GM12891 (cell line): ENCODE measurements around the gene BRD2.

Experiments
- DNase-seq: peaks from one replicate; pipeline ENCODE4 v3.0.0; 2011; ENCODE audit warnings: low spot score; ENCODE audit not compliant: insufficient read length
- FAIRE-seq: peaks from 2 replicates; lab custom pipeline; 2011; peaks lifted over from hg19 to GRCh38; lab: Jason Lieb, UNC
- PAX5 ChIP-seq: IDR thresholded peaks from 2 replicates; pipeline ENCODE4 v1.6.1; 2011; ENCODE audit warnings: low read length, moderate library complexity, mild to moderate bottlenecking; ENCODE audit not compliant: insufficient read depth, severe bottlenecking
- POLR2A ChIP-seq: IDR thresholded peaks from 2 replicates; pipeline ENCODE4 v1.6.1; 2011; ENCODE audit warnings: low read depth, low read length, control low read depth
- POLR2AphosphoS5 ChIP-seq: IDR thresholded peaks from 2 replicates; pipeline ENCODE4 v1.6.1; 2011; ENCODE audit warnings: low read depth, low read length, control low read depth
- POU2F2 ChIP-seq: IDR thresholded peaks from 2 replicates; pipeline ENCODE4 v1.6.1; 2011; ENCODE audit warnings: low read depth, mild to moderate bottlenecking, control low read depth, low read length, moderate library complexity
- SPI1 ChIP-seq: IDR thresholded peaks from 2 replicates; pipeline ENCODE4 v1.6.1; 2011; ENCODE audit warnings: low read depth, low read length, control low read depth
- TAF1 ChIP-seq: IDR thresholded peaks from 2 replicates; pipeline ENCODE4 v1.6.1; 2011; ENCODE audit warnings: low read depth, low read length, control low read depth

Gene BRD2

GRCh38 chr6:32971242-32971580 lies 2.8 kb downstream of the BRD2 start:
- FAIRE-seq: no peak
- DNase-seq: no peak
- TF ChIP-seq POLR2AphosphoS5 (peak; percentile 35; the same call in 1 of the 2 replicates), POLR2A (peak; percentile 80; the same call in 1 of the 2 replicates), POU2F2 (no peak)

DNA sequence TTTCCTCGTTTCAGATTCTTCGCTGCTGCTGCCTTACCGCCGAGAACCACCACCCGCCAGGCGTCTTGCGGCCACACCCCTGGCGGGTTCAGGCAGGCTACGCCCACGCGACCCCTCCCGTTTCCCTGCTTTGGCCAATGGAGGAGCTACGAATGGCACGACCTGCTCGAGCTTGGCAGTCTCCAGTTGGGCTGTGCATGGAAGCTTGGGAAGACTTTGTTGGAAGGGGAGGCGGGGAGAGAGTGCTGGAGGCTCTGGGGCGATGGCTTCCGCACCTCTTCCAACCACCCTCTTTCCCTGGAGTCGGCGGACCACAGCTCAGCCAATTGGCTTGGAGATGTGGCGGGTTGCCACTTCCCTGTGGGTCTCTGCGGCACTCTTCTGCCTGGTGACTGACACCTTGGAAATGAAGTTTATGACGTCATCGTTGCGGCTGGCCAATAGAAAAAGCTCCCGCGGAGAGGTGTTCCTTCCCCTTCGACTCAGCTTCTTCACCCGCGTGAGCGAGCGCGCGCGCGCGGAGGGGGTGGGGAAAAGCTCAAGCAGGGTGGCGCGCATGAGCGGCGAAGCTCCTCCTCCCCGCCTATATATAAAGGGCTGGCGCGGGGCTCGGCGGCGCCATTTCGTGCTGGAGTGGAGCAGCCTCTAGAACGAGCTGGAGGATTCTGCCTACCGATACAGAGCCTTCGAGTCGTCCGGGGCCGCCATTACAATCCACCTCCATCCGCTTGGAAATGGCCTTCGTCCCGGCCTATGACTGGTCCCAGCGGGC lies 3.4 kb downstream of the BRD2 start:
- peak; percentile 70 for DNase-seq
- TF ChIP-seq PAX5 (peak; percentile 55), SPI1 (peak; percentile 66), TAF1 (peak; percentile 99), POU2F2 (peak; percentile 98), POLR2AphosphoS5 (peak; percentile 99), POLR2A (peak; percentile 99)
- FAIRE-seq: peak; percentile 92

DNA sequence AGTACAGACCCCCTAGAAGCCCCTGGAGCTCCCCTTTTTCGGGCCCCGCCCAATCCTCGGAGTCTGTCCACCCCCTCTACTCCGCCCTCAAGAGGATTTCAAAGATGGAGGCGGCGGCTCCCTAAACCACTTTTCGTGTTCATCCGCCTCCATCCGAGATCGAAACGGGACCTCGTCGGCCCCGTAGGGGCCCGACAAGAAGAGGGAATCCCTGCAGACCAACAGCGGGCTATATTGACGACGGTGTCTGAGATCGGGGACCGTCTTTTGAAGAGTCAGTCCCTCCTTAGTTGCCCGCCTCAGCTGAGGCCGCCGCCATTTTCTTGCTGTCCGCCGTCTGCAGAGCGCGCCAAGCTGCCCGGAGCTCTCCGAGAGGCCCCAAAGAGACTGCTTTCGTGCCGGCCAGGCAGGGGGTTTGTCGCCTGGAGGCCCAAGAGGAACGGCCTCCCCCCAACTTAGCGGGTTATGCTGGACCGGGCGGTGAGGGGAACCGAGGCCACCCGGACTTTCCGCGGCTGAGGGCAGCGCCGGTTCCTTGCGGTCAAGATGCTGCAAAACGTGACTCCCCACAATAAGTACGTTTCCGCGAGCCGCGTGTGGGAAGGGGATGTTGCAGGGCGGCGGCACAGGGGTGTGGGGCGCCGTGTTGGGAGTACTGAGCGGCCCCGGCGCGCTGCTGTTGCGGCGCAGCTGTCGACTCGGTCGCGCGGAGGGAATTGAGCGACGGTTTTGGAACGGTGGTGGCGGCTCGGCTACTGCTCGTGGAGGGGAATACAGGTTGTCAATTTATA lies 4.2 kb downstream of the BRD2 start:
- no peak for FAIRE-seq
- no peak for DNase-seq
- peak; percentile 70; the same call in 1 of the 2 replicates for TF ChIP-seq POLR2A
- peak; percentile 79 for TF ChIP-seq POLR2AphosphoS5
- no peak for TF ChIP-seq SPI1
- TF ChIP-seq TAF1: no peak; the same call in 1 of the 2 replicates
- TF ChIP-seq PAX5: peak; percentile 0
- TF ChIP-seq POU2F2: peak; percentile 21; the same call in 1 of the 2 replicates

- DNase-seq: no peak
- no peak for FAIRE-seq
- 0 out of 2 replicates have a peak, but pooled peaks have one; percentile 0 for TF ChIP-seq TAF1
- no peak for TF ChIP-seq POU2F2
- 0 out of 2 replicates have a peak, but pooled peaks have one; percentile 22 for TF ChIP-seq POLR2AphosphoS5
- no peak for TF ChIP-seq SPI1
- no peak for TF ChIP-seq PAX5
- TF ChIP-seq POLR2A: no peak; the same call in 1 of the 2 replicates
Measured at GRCh38 chr6:32973144-32974015, 5.0 kb downstream of the BRD2 start.

GRCh38 chr6:32974016-32974333 lies 5.6 kb downstream of the BRD2 start:
- TF ChIP-seq POLR2AphosphoS5 (no peak), POU2F2 (no peak), TAF1 (no peak), POLR2A (no peak; the same call in 1 of the 2 replicates), SPI1 (no peak), PAX5 (no peak)
- DNase-seq (peak; percentile 33), FAIRE-seq (no peak)

DNA sequence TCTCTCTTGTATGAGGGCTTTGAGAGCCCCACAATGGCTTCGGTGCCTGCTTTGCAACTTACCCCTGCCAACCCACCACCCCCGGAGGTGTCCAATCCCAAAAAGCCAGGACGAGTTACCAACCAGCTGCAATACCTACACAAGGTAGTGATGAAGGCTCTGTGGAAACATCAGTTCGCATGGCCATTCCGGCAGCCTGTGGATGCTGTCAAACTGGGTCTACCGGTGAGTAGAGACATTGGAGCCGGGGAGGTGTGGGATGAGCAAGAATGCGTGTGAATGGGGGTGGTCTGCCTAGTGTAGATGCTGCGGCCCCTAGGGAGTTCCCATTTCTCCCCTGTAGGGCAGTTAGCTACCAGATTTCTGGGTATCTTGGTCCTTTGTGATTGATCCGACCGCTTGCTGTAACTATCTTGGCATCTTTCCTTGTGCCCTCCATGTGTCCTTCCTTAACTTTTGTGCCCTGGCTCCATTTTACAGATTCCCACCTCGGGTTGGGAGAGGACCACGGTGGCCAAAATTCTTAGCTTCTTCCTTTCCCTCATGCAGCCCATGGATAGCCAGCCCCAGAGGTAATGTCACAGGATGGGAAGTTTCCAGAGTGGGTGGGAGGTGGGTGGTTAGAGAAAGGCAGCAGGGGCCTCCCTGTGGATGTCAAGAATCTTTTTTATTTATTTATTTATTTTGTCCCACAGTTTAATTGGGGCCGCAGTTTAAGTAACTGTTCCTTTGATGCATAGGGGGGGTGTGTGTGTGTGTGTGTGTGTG lies 6.3 kb downstream of the BRD2 start:
- DNase-seq (no peak), FAIRE-seq (no peak)
- TF ChIP-seq POLR2AphosphoS5 (peak; percentile 52; the same call in 1 of the 2 replicates), SPI1 (no peak), POLR2A (0 out of 2 replicates have a peak, but pooled peaks have one; percentile 28)

DNA sequence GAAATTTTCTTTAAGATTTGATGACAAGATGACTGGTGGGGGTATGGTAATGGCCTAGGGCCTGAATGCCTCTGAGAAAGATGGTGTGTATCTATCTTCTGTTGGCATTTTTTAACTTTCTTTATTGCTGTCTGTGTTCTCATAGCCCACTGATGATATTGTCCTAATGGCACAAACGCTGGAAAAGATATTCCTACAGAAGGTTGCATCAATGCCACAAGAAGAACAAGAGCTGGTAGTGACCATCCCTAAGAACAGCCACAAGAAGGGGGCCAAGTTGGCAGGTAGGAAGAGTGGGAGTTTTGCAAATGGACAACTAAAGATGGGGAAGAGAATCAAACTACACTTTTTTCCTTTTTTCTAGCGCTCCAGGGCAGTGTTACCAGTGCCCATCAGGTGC lies 7.5 kb downstream of the BRD2 start:
- DNase-seq (no peak), FAIRE-seq (no peak)
- no peak for TF ChIP-seq POU2F2
- no peak for TF ChIP-seq PAX5
- no peak for TF ChIP-seq POLR2AphosphoS5
- TF ChIP-seq SPI1: no peak
- no peak for TF ChIP-seq TAF1
- TF ChIP-seq POLR2A: no peak

- FAIRE-seq (no peak), DNase-seq (no peak)
- TF ChIP-seq POLR2AphosphoS5 (peak; percentile 30; the same call in 1 of the 2 replicates), PAX5 (no peak), SPI1 (no peak), POU2F2 (no peak), POLR2A (peak; percentile 64; the same call in 1 of the 2 replicates), TAF1 (no peak)
Measured at GRCh38 chr6:32976334-32977069, 8.1 kb downstream of the BRD2 start.
